Erythroblast (primary cell): ENCODE results near the gene GSC2.

Experiments
- GATA1 ChIP-seq: IDR thresholded peaks from 2 replicates; pipeline ENCODE4 v1.6.1; 2011; ENCODE audit warnings: low read depth, mild to moderate bottlenecking, control low read depth, low read length, moderate library complexity
- POLR2A ChIP-seq: IDR thresholded peaks from 2 replicates; pipeline ENCODE4 v1.6.1; 2011; ENCODE audit warnings: mild to moderate bottlenecking, low read length

DNA sequence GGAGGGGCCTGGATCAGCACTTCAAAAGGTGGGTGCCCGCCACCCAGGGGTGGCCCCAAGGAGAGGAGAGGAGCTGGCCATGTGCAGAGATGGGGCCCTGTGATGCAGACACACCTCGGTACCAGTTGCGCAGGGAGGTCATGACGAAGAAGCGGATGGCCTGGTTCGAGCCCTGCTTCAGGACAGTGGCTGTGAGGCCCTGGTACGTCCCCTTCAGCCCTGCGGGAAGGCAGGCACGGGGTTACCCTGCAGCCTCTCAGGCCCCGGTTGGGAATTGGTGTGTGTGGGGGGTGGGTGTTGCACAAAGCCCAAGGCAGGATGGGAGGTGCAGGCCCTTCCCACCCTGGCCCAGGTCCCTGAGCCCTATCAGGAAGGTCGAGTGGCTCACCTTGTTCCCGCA is 26.6 kb upstream of the GSC2 start:
- no peak for TF ChIP-seq POLR2A
- no peak for TF ChIP-seq GATA1
